B cell (primary cell): ENCODE measurements around the gene NLRP13. TPM values are rescaled to one million over a fixed set of nuclear protein-coding genes. Genes with fewer than 3 reads are reported as not detected.

Experiments used
- ATAC-seq: fragments of 200-7000 bp; cut with Tn5 transposase; one replicate; pipeline ENCODE4 v1.10.0; 2021; ENCODE audit warnings: low read depth, mild to moderate bottlenecking, moderate number of reproducible peaks, moderate library complexity
- CTCF ChIA-PET: fragments of 350-600 bp; sonication (Branson Sonifier 250); formaldehyde crosslinking; loops from one replicate; lab custom pipeline; 2021; ENCODE audit warnings: antibody characterized with exemption, inconsistent platforms; lab: Charles Lee
- POLR2A ChIA-PET: fragments of 350-600 bp; sonication (Branson Sonifier 250); formaldehyde crosslinking; loops from one replicate; lab custom pipeline; 2021; ENCODE audit warnings: antibody characterized with exemption; lab: Charles Lee
- DNase-seq: peaks from one replicate; pipeline ENCODE4 v3.0.0; 2013
- H2AFZ ChIP-seq: 2 replicates; pipeline ENCODE4 v1.6.1; 2012; ENCODE audit warnings: mild to moderate bottlenecking, low read depth, low read length; ENCODE audit not compliant: insufficient read depth, poor library complexity, severe bottlenecking
- H3K27ac ChIP-seq, 2 donors: 1 replicate in 1 of 2; 2 replicates in 1 of 2; pipeline ENCODE4 v1.5.1; 2012 to 2013; ENCODE audit warnings: low read length in 2 of 2, mild to moderate bottlenecking in 2 of 2, moderate library complexity in 1 of 2
- H3K27me3 ChIP-seq, 4 experiments: fragments of 200-600 bp in 1 of 4; sonication (generic) in 1 of 4; replicated peaks in 1 of 4; 1 replicate in 2 of 4; 2 replicates in 2 of 4; pipeline versions ENCODE4 v1.6.1 to v1.7.0; 2013 to 2016; ENCODE audit warnings: low read length in 3 of 4, mild to moderate bottlenecking in 2 of 4, mixed read lengths in 1 of 4, moderate library complexity in 1 of 4; ENCODE audit not compliant: insufficient read depth in 4 of 4, control insufficient read depth in 3 of 4; ENCODE audit errors: control extremely low read depth in 1 of 4
- H3K36me3 ChIP-seq, 2 experiments: replicated peaks in 1 of 2; 1 replicate in 1 of 2; 2 replicates in 1 of 2; pipeline versions ENCODE4 v1.6.1 to v1.7.1; 2013; ENCODE audit warnings: low read length in 1 of 2; ENCODE audit not compliant: insufficient read depth in 2 of 2, control insufficient read depth in 1 of 2; ENCODE audit errors: control extremely low read depth in 1 of 2, extremely low read depth in 1 of 2
- H3K4me1 ChIP-seq, 2 donors: fragments of 200-600 bp in 1 of 2; sonication (generic) in 1 of 2; 1 replicate in 1 of 2; 2 replicates in 1 of 2; pipeline versions ENCODE4 v1.5.1 to v1.6.1; 2013 to 2017; ENCODE audit warnings: low read length in 2 of 2; ENCODE audit not compliant: control insufficient read depth in 2 of 2, insufficient read depth in 2 of 2
- H3K4me2 ChIP-seq: replicated peaks from 2 replicates; pipeline ENCODE3; 2012; ENCODE audit warnings: mild to moderate bottlenecking, low read depth, low read length; ENCODE audit not compliant: poor library complexity, severe bottlenecking
- H3K4me3 ChIP-seq, 5 experiments: fragments of 200-600 bp in 1 of 5; sonication (generic) in 1 of 5; 1 replicate in 3 of 5; 2 replicates in 2 of 5; pipeline versions ENCODE4 v1.5.1 to v1.7.0; 2011 to 2016; ENCODE audit warnings: low read length in 4 of 5, mild to moderate bottlenecking in 4 of 5, low read depth in 2 of 5, control low read depth in 1 of 5, moderate library complexity in 1 of 5; ENCODE audit not compliant: insufficient read depth in 1 of 5; ENCODE audit errors: control extremely low read depth in 1 of 5, extremely low read depth in 1 of 5
- H3K79me2 ChIP-seq: fragments of 200-600 bp; sonication (generic); one replicate; pipeline ENCODE4 v1.6.0; 2016; ENCODE audit warnings: low read length; ENCODE audit not compliant: control insufficient read depth, insufficient read depth
- H3K9ac ChIP-seq: fragments of 200-600 bp; sonication (generic); 2 replicates; pipeline ENCODE4 v1.6.1; 2017; ENCODE audit warnings: mild to moderate bottlenecking, low read length, moderate library complexity
- H3K9me3 ChIP-seq, 3 donors: one replicate each; pipeline versions ENCODE4 v1.6.1 to v1.7.1; 2013; ENCODE audit warnings: low read length in 2 of 3; ENCODE audit not compliant: control insufficient read depth in 2 of 3, insufficient read depth in 1 of 3; ENCODE audit errors: control extremely low read depth in 1 of 3
- H4K20me1 ChIP-seq: 2 replicates; pipeline ENCODE4 v1.6.0; 2012; ENCODE audit warnings: mild to moderate bottlenecking, low read length; ENCODE audit not compliant: insufficient read depth, control insufficient read depth, poor library complexity, severe bottlenecking
- H3K27ac Mint-ChIP-seq: one replicate; pipeline ENCODE4 v1.8.0; 2021; ENCODE audit warnings: mixed read lengths
- H3K27me3 Mint-ChIP-seq: one replicate; pipeline ENCODE4 v1.8.0; 2021; ENCODE audit warnings: mixed read lengths
- H3K4me1 Mint-ChIP-seq: one replicate; pipeline ENCODE4 v1.8.0; 2021; ENCODE audit warnings: mixed read lengths
- H3K4me3 Mint-ChIP-seq: one replicate; pipeline ENCODE4 v1.8.0; 2021; ENCODE audit warnings: mixed read lengths
- H3K9me3 Mint-ChIP-seq: one replicate; pipeline ENCODE4 v1.8.0; 2022; ENCODE audit warnings: mixed read lengths; ENCODE audit not compliant: insufficient read depth
- EZH2 ChIP-seq: IDR thresholded peaks from 2 replicates; pipeline ENCODE4 v1.6.1; 2012; ENCODE audit warnings: borderline replicate concordance, low read depth, mild to moderate bottlenecking, moderate library complexity, low read length; ENCODE audit not compliant: insufficient read depth, poor library complexity, severe bottlenecking
- WGBS: methylation state at CpG from one replicate; pipeline ENCODE4 v1.1.5; 2013; ENCODE audit warnings: missing lambda C conversion rate; ENCODE audit not compliant: insufficient coverage; 5-methylcytosine and 5-hydroxymethylcytosine counted together
- intact Hi-C: fragments of 100-400 bp; cut with micrococcal nuclease; formaldehyde crosslinking; loops from one replicate; pipeline ENCODE4 v1.10.0; 2022
- polyA plus RNA-seq: library from polyadenylated mRNA; depleted of rRNA; stranded (reverse); fragments of >200 nt; gene quantifications from 2 replicates; pipeline ENCODE4 v1.2.3, GENCODE V29; 2012
- total RNA-seq, 2 donors: library from RNA; stranded (reverse); fragments of 120-200 nt in 1 of 2; gene quantifications; 1 replicate in 1 of 2; 2 replicates in 1 of 2; pipeline versions ENCODE4 v1.2.3 to v1.2.4, GENCODE V29; 2013 to 2022
- TF ChIP-seq, protein P1 (sequence below): fragments of 200-600 bp; IDR thresholded peaks from one replicate; pipeline ENCODE4 v1.8.0; 2022; ENCODE audit warnings: antibody characterized with exemption, mild to moderate bottlenecking

NLRP13 gene
- total and polyA plus RNA-seq, 2 donors (not counting 1 experiment from before 2014, with no cell fraction given), result not detected

DNA sequence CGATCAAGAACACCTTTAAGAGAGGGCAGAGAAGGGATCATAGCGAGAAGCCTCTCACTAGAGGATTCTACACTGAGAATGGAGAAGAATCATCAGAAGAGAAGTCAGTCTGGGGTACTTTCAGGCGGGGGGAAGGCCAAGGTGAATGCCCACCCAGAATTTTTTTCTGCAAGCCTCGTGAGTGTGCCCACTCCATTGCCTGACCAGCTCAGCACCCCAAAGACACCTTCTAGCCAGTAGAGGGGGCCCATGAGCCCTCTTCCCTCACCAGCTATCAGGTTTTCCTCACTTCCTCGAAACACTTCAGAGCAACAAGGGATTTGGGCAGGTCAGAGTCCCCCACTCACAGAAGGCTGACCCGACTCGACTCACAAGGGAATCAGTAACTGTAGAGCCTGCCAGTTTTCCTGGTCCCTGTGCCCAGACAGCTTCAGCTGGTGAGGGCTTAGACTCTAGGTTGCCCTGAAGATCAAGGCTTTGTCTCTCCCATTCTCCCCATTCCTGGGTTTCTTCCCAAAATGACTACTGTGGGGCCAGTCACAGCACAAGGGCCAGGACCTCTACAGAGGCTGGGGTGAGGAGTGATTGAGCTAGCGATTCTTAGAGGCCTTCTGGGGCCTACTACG lies 18.4 kb downstream of the NLRP13 start:
- TF ChIP-seq EZH2, result no peak
- TF ChIP-seq, protein P1, sequence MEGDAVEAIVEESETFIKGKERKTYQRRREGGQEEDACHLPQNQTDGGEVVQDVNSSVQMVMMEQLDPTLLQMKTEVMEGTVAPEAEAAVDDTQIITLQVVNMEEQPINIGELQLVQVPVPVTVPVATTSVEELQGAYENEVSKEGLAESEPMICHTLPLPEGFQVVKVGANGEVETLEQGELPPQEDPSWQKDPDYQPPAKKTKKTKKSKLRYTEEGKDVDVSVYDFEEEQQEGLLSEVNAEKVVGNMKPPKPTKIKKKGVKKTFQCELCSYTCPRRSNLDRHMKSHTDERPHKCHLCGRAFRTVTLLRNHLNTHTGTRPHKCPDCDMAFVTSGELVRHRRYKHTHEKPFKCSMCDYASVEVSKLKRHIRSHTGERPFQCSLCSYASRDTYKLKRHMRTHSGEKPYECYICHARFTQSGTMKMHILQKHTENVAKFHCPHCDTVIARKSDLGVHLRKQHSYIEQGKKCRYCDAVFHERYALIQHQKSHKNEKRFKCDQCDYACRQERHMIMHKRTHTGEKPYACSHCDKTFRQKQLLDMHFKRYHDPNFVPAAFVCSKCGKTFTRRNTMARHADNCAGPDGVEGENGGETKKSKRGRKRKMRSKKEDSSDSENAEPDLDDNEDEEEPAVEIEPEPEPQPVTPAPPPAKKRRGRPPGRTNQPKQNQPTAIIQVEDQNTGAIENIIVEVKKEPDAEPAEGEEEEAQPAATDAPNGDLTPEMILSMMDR, result peak; percentile 9
- Histone ChIP-seq H3K36me3 (no peaks in the 10 kb centered on the region), H4K20me1 (no peaks in the 10 kb centered on the region), H3K4me3 (no peak overlapping the region), H2AFZ (no peak overlapping the region), H3K4me1 (no peaks in the 10 kb centered on the region), H3K9ac (no peak overlapping the region), H3K27ac (no peak overlapping the region), H3K79me2 (no peaks in the 10 kb centered on the region), H3K9me3 (peaks cover 0 to 10% (median 5%) of the 10 kb centered on the region in 3 donors), H3K27me3 (peaks cover 0 to 5% (median 0%) of the 10 kb centered on the region in 4 experiments), H3K4me2 (no peak overlapping the region)
- intact Hi-C loops, result no loop called here
- peaks cover 24% of the 10 kb centered on the region for H3K27me3 Mint-ChIP-seq
- WGBS, result 54% methylated on average over 7 of the region's 9 CpGs
- H3K27ac Mint-ChIP-seq, result no peak overlapping the region
- H3K4me1 Mint-ChIP-seq, result no peaks in the 10 kb centered on the region
- H3K9me3 Mint-ChIP-seq, result peaks cover 9% of the 10 kb centered on the region
- CTCF ChIA-PET, result no interaction called here
- DNase-seq, result no peak
- no peak for ATAC-seq
- POLR2A ChIA-PET, result no interaction called here
- H3K4me3 Mint-ChIP-seq, result no peak overlapping the region

DNA sequence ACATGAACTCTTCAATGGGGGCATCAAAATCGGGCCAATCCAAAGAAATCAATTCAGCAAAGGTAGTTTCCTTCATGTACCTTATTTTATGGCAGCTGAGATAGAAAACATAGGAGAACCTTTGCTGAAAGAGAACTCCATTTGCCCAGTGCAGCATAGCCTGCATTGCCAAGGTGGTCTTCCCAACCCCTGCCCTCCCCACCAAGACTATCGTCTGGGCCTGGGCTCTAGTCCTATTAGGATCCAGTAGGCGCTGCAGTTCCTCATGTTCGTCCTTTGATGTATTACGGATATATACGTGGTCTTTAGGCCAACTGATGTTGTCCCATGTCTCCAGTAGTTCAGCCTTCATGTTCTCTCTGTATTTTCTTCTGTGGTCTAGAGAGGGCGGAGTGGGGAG lies 19.2 kb downstream of the NLRP13 start:
- no peak overlapping the region for H3K27ac ChIP-seq
- peaks cover 10% of the 10 kb centered on the region for H3K9me3 Mint-ChIP-seq
- H3K4me1 ChIP-seq, result no peaks in the 10 kb centered on the region
- no peak overlapping the region for H3K4me3 ChIP-seq
- H3K9me3 ChIP-seq, result peaks cover 0 to 10% (median 4%) of the 10 kb centered on the region in 3 donors
- H3K4me2 ChIP-seq, result no peak overlapping the region
- TF ChIP-seq EZH2, result no peak
- TF ChIP-seq, protein P1, result no peak
- ATAC-seq (no peak), DNase-seq (no peak)
- intact Hi-C loops, result no loop called here
- ChIA-PET POLR2A (no interaction called here), CTCF (no interaction called here)
- H3K27ac Mint-ChIP-seq, result no peak overlapping the region
- no peaks in the 10 kb centered on the region for H3K36me3 ChIP-seq
- no peak overlapping the region for H3K9ac ChIP-seq
- peaks cover 0 to 5% (median 0%) of the 10 kb centered on the region in 4 experiments for H3K27me3 ChIP-seq
- H3K79me2 ChIP-seq, result no peaks in the 10 kb centered on the region
- H2AFZ ChIP-seq, result no peak overlapping the region
- H3K27me3 Mint-ChIP-seq, result peaks cover 28% of the 10 kb centered on the region
- no peak overlapping the region for H3K4me3 Mint-ChIP-seq
- H3K4me1 Mint-ChIP-seq, result no peaks in the 10 kb centered on the region
- no peaks in the 10 kb centered on the region for H4K20me1 ChIP-seq
- 100% methylated on average over 2 of the region's 7 CpGs for WGBS
